Measurements from ENCODE around the gene TMEM18.

GRCh38 chr2:673016-673415 lies 4.2 kb downstream of the TMEM18 start:
- TF ChIP-seq CTCF (IDR thresholded peaks at IDR 0.05) (no peak), POLR2A (IDR thresholded peaks at IDR 0.05) (no peak)

All from transverse colon (tissue), 3 donors.